ENCODE data around the gene PAX7. TPM values are rescaled to one million over a fixed set of nuclear protein-coding genes. Genes with fewer than 3 reads are reported as not detected.

The PAX7 gene
- total and polyA plus RNA-seq, 2 experiments from 2014 or later: 0.03 TPM; not detected in 1

DNA sequence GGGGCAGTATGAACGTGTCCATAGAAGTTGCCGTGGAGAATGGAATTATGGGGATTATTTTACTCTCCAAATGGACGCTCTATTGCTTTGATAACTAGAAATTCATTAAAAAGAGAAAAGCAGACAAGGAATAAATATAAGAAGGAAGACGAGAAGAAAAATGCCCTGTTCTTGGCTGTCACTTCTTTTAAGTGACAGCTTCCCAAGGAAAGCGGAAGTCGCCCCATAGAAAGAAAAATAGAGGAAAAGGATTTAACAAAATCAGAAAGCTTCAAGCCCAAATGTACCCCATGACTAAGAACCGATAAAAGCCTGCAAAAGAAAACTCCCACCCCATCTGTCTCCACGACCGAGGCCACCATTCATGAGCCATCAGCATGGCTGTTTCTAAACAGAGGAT lies 143.1 kb downstream of the PAX7 start:
- Histone ChIP-seq H3K4me2 (no peak overlapping the region), H3F3A (replicated peaks; ENCODE audit: low read depth) (no peaks in the 10 kb centered on the region), H3K27me3 (ENCODE audit: insufficient read depth) (no peaks in the 10 kb centered on the region), H3K9me2 (ENCODE audit: insufficient read depth) (no peaks in the 10 kb centered on the region), H3K36me3 (ENCODE audit: insufficient read depth) (no peaks in the 10 kb centered on the region), H4K20me1 (replicated peaks; ENCODE audit: insufficient read depth) (no peaks in the 10 kb centered on the region), H3K4me1 (ENCODE audit: insufficient read depth) (peaks cover 5% of the 10 kb centered on the region; the same call in 1 of the 2 replicates), H3K4me3 (no peak overlapping the region), H3K79me2 (replicated peaks; ENCODE audit: insufficient read depth) (no peaks in the 10 kb centered on the region), H3K27ac (ENCODE audit: low read depth) (no peak overlapping the region), H2AFZ (no peak overlapping the region)
- H3K9me3 Mint-ChIP-seq: no peaks in the 10 kb centered on the region
- TF ChIP-seq, protein P1, sequence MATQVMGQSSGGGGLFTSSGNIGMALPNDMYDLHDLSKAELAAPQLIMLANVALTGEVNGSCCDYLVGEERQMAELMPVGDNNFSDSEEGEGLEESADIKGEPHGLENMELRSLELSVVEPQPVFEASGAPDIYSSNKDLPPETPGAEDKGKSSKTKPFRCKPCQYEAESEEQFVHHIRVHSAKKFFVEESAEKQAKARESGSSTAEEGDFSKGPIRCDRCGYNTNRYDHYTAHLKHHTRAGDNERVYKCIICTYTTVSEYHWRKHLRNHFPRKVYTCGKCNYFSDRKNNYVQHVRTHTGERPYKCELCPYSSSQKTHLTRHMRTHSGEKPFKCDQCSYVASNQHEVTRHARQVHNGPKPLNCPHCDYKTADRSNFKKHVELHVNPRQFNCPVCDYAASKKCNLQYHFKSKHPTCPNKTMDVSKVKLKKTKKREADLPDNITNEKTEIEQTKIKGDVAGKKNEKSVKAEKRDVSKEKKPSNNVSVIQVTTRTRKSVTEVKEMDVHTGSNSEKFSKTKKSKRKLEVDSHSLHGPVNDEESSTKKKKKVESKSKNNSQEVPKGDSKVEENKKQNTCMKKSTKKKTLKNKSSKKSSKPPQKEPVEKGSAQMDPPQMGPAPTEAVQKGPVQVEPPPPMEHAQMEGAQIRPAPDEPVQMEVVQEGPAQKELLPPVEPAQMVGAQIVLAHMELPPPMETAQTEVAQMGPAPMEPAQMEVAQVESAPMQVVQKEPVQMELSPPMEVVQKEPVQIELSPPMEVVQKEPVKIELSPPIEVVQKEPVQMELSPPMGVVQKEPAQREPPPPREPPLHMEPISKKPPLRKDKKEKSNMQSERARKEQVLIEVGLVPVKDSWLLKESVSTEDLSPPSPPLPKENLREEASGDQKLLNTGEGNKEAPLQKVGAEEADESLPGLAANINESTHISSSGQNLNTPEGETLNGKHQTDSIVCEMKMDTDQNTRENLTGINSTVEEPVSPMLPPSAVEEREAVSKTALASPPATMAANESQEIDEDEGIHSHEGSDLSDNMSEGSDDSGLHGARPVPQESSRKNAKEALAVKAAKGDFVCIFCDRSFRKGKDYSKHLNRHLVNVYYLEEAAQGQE (IDR thresholded peaks at IDR 0.05; ENCODE audit: unreplicated experiment): no peak
- no peak for TF ChIP-seq JUNB (IDR thresholded peaks at IDR 0.05; ENCODE audit: unreplicated experiment)
- no peak for TF ChIP-seq EZH2 (IDR thresholded peaks at IDR 0.05; ENCODE audit: low read depth, unreplicated experiment)
- TF ChIP-seq CREB1 (CRISPR knock-in tag; IDR thresholded peaks at IDR 0.05; ENCODE audit: low read depth): no peak
- TF ChIP-seq ZNF331 (CRISPR knock-in tag; IDR thresholded peaks at IDR 0.05; ENCODE audit: low read depth): no peak
- TF ChIP-seq, protein P2, sequence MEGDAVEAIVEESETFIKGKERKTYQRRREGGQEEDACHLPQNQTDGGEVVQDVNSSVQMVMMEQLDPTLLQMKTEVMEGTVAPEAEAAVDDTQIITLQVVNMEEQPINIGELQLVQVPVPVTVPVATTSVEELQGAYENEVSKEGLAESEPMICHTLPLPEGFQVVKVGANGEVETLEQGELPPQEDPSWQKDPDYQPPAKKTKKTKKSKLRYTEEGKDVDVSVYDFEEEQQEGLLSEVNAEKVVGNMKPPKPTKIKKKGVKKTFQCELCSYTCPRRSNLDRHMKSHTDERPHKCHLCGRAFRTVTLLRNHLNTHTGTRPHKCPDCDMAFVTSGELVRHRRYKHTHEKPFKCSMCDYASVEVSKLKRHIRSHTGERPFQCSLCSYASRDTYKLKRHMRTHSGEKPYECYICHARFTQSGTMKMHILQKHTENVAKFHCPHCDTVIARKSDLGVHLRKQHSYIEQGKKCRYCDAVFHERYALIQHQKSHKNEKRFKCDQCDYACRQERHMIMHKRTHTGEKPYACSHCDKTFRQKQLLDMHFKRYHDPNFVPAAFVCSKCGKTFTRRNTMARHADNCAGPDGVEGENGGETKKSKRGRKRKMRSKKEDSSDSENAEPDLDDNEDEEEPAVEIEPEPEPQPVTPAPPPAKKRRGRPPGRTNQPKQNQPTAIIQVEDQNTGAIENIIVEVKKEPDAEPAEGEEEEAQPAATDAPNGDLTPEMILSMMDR (conservative IDR thresholded peaks at IDR 0.05; ENCODE audit: low read depth in 2 of 2): no peak
- TF ChIP-seq EZH2phosphoT487 (IDR thresholded peaks at IDR 0.05; ENCODE audit: unreplicated experiment): no peak
- H3K27ac Mint-ChIP-seq: no peak overlapping the region
- H3K27me3 Mint-ChIP-seq (ENCODE audit: insufficient read depth, low read depth, poor library complexity): peaks cover 5% of the 10 kb centered on the region
- no peaks in the 10 kb centered on the region for H3K36me3 Mint-ChIP-seq (ENCODE audit: low read depth)
- peaks cover 14% of the 10 kb centered on the region for H3K4me1 Mint-ChIP-seq
- H3K4me3 Mint-ChIP-seq: no peak overlapping the region
- DNase-seq (ENCODE audit: low spot score): no peak
- ATAC-seq: no peak

DNA sequence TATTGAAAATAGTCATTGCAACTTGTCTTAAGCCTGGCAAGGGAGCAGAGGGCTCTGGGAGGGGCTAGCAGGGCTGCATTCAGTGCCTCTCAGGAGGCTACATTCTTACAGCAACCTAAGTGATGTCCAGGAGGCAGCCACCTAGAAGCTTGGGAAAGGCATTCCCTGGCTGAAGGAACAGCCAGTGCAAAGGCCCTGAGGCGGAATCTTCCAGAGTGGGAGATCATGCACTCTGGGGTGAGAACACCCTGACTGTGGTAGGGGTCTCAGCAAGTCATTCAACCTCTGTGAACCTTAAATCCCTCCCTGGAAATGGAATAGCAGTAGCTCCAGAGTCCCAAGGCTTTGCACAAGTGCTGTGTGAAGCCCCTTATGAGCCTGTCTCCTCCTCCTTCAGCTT lies 144.7 kb downstream of the PAX7 start:
- Mint-ChIP-seq H3K27me3 (ENCODE audit: insufficient read depth, low read depth, poor library complexity) (peaks cover 7% of the 10 kb centered on the region), H3K4me3 (no peak overlapping the region), H3K36me3 (ENCODE audit: low read depth) (no peaks in the 10 kb centered on the region), H3K27ac (no peak overlapping the region), H3K4me1 (peaks cover 14% of the 10 kb centered on the region), H3K9me3 (no peaks in the 10 kb centered on the region)
- ATAC-seq (no peak), DNase-seq (ENCODE audit: low spot score) (no peak)
- H4K20me1 ChIP-seq (replicated peaks; ENCODE audit: insufficient read depth): no peaks in the 10 kb centered on the region
- TF ChIP-seq POLR2AphosphoS5 (IDR thresholded peaks at IDR 0.05; ENCODE audit: low read depth): no peak
- TF ChIP-seq NANOG (IDR thresholded peaks at IDR 0.05; ENCODE audit: borderline replicate concordance): no peak
- no peak for TF ChIP-seq JUNB (IDR thresholded peaks at IDR 0.05; ENCODE audit: unreplicated experiment)
- no peak for TF ChIP-seq EZH2phosphoT487 (IDR thresholded peaks at IDR 0.05; ENCODE audit: unreplicated experiment)
- TF ChIP-seq ZNF331 (CRISPR knock-in tag; IDR thresholded peaks at IDR 0.05; ENCODE audit: low read depth): no peak
- H3K27me3 ChIP-seq (ENCODE audit: insufficient read depth): no peaks in the 10 kb centered on the region
- H3K4me3 ChIP-seq: no peak overlapping the region
- no peak overlapping the region for H3K4me2 ChIP-seq
- H3K4me1 ChIP-seq (ENCODE audit: insufficient read depth): peaks cover 5% of the 10 kb centered on the region; the same call in 1 of the 2 replicates
- no peaks in the 10 kb centered on the region for H3K79me2 ChIP-seq (replicated peaks; ENCODE audit: insufficient read depth)
- no peak overlapping the region for H2AFZ ChIP-seq
- H3K27ac ChIP-seq (ENCODE audit: low read depth): no peak overlapping the region
- H3K36me3 ChIP-seq (ENCODE audit: insufficient read depth): no peaks in the 10 kb centered on the region
- no peaks in the 10 kb centered on the region for H3K9me2 ChIP-seq (ENCODE audit: insufficient read depth)
- H3F3A ChIP-seq (replicated peaks; ENCODE audit: low read depth): no peaks in the 10 kb centered on the region
